Stimulated activated CD4-positive, alpha-beta T cell treated with anti-CD3 and anti-CD28 coated beads, Interleukin-2, amount 100 ng/mL, for 4 hours (primary cell): ENCODE measurements around the gene FITM2.

Experiments used
- DNase-seq: peaks from one replicate; pipeline ENCODE4 v3.0.0-alpha.2; 2020; ENCODE audit warnings: low read depth

The FITM2 gene

DNA sequence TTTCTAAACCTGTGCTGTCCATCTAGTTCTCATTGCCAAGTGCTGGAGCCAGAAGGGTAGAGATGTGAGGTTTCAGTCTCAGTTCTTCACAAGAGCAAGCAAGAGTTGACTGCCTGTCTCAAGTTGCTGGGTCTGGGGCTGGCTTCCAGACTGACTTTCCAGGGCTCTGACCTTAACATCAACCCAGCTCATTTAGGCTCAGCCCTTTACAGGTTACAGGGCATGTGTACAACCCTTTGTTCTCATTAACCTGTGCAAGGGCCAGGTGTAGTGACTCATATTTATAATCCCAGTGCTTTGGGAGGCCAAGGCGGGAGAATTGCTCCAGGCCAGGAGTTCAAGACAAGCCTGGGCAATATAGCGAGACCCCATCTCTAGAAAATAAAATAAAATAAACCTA lies 30.6 kb downstream of the FITM2 start:
- DNase-seq, result no peak

DNA sequence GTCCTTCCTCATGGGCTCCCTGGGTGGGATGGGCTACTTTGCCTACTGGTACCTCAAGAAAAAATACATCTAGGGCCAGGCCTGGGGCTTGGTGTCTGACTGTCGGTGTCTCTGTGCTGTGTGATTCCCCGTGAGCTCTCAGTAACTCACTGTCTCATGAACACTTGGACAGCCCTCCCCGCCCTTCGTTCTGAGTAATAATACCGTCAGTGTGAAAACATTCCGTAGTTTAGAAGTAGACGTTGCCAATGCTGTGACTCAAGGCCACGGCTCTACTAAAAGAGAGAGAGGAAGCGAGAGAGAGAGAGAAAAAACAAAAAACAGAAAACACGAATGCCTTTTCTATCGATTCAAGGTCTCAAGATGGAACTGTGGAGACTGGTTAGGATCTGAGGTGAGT lies 31.8 kb downstream of the FITM2 start:
- DNase-seq, result no peak

DNA sequence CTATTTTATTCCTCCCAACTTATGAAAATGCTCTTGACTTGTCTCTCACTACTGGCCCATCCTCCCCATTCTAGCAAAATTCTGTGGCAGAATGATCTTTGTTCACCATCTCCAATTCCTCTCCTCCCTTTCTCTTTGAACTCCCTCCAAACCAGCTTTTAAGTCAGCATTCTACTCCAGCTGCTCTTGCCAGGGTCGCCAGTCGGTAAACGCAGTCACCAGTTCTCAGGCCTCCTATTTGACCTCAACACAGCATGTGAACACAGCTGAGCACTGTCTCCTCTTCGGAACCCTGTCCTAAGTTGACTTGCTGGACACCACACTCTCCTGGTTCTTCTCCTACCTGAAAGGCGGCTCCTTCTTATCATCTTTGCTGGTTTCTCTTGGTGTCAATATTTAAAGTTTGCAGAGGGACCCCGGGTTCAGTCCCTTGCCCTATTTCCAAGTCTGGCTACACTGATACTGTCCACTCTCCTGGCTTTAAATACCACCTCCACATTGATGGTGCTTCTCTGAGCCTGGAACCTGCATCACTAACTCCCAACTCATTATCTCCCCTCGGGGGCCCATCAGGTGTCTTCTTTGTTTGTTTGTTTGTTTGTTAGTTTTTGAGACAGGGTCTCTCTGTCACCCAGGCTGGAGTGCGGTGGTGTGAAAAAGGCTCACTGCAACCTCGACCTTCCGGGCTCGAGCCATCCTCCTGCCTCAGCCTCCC lies 36.5 kb downstream of the FITM2 start:
- DNase-seq, result no peak

DNA sequence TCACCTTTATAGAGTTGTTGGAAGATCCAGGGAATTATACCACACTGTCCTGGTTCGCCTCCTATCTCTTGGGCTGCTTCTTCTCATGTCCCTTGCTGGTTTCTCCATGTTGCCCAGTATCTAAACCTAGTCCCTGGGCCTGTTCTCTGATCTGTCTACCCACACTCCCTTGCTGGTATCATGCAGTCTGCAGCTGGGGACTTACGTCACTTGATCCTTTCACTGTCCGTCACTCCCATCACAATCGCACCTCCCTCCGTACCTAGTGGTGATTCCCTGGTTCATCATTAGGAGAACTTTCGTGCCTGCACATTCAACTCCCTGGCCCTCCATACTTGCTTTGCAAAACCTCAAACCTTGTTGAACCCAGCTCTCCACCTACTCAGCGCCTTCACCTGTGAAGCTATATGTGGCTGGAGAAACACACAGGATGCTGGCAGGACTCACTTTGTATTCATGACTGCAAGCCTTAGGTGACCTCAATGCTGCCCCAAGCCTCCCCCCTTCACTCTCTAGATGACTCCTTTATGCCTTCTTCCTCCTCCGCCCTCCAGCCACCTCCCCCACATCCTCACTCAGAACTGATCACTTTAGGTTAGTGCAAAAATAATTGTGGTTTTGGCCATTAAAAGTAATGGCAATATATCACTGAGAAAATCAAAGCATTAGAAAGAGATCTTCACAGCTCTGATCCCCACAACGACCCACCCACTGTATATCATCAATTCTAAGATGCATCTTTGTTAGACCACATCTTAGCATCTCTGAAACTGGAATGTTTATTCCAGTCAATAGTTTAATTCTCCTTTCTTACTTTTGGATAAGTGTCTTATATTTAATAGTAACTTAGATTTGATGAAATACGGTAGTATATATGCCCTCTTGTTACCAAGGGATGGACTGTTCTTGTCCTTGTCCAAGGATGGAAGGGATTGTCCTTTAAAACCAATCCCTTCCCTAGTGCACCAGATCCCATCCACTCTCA lies 37.5 kb downstream of the FITM2 start:
- no peak for DNase-seq

DNA sequence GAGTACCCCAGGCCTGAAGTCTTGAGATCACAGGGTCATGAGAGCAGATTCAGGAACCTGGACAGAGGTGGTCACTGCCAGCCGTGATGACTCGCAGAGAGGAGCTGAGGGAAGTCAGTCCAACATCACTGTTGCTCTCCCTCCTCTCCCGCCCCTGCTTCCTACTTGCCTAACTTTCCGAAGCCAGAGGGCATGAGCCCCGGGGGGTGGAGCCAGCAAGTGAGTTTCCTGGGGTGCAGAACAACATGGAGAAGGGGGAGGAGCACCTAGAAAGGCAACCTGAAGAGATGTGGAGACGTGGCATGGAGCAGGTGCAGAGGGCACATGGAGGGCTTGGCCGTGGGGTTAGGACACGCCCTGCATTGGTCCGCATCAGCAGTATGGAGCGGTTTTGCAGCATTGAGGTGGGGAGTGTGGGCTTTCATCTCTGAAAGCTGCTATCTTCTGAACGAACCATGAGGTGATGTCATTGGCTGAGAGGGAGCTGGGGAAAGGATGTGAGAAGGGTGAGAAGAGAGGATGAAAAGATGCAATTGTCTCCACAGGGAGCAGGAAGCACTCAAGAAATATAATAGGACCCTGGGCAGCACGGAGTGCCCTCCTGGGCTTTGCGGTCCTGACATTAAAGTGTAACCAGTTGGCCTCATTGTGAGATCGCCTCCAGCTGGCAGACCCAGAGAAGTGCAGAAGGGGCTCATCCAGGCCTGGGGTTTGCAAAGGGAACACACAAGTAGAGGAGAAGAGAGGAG lies 38.9 kb downstream of the FITM2 start:
- no peak for DNase-seq

DNA sequence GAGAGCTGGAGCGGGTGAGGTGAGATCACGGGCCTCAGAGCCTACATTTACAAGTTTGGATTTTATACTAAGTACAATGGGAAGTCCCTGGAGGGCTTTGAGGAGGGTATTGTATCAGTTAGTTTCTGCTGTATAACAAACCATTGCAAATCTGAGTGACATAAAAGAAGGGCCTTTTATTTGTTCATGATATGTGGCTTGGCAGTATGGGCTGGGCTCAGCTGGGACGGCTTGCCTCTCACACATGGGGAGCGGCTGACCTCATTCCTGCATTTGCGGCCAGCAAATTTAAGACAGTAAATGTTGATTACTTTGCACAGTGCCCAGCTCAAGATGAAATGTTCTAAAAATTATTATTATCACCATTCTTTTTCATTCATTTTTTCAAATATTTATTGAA lies 42.2 kb downstream of the FITM2 start:
- DNase-seq, result no peak

DNA sequence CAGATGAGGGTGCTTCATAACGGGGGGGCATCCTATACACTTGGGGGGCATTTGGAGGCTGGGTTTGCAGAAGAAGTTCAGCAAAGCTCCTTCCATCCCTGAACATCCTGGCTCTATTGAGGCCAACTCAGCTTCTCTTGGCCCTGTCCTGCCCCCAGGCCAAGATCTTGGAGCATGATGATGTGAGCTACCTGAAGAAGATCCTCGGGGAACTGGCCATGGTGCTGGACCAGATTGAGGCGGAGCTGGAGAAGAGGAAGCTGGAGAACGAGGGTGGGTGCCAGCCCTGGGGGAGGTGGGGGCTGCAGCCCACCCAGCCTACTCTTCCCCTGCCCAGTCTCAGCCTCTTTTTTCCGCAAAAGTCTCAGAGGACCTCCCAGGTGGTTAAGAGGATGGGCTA lies 46.7 kb downstream of the FITM2 start:
- no peak for DNase-seq

DNA sequence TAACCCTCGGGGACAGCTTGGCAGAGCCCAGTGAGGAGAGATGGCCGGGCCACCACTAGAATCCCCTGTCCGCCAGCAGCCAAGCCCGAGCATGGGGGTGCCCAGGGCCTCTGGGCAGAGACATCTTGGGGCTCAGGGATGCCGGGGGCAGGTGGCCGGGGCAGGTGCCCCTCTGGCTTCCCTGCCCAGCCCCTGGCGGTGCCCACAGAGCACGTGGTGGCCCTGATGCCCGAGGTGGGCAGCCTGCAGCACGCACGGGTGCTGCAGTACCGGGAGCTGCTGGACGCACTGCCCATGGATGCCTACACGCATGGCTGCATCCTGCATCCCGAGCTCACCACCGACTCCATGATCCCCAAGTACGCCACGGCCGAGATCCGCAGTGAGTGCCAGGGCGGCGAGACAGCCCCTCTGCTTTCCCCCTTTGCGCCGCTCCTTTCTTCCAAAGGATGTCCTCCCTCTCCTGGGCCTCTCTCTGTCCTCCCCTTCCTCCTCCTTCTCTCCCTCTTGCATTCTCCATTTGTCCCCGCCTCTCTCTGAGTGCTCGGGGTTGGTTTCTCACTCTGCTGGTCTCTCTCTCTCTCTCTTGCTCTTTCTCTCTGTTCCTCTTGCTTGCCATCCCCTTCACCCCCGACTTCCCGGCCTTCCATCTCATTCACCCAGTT lies 52.6 kb downstream of the FITM2 start:
- DNase-seq, result no peak

DNA sequence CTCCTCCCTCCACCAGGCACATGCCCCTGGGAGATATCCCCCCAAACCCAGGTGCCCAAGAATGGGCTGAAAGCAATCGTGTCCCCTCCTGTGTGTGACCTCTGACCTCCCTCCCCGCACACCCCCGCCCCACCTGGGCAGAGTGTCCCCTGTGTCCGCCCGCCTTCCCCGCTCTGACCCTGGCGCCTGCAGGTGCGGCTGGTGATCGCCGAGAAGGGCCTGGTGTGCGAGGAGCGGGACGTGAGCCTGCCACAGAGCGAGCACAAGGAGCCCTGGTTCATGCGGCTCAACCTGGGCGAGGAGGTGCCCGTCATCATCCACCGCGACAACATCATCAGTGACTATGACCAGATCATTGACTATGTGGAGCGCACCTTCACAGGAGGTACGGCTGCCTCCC lies 54.0 kb downstream of the FITM2 start:
- no peak for DNase-seq

DNA sequence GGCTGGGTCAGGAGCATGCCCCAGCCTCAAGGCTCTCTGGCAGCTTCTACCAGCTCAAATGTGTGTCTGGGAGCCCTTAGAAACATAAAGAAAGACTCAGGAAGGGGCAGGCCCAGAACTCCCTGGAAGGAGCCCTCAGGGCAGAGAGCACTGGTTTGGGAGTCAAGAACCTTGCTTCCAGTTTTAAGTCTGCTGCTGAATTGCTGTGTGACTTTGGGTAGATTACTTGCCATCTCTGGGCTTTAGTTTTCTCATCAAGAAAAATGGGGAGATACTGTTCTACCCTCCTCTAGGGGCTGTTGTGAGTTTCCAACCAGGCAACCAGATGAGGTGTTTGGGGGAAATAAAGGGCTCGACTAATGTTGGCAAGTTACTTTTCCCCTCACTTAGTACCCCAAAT lies 55.1 kb downstream of the FITM2 start:
- DNase-seq, result no peak

DNA sequence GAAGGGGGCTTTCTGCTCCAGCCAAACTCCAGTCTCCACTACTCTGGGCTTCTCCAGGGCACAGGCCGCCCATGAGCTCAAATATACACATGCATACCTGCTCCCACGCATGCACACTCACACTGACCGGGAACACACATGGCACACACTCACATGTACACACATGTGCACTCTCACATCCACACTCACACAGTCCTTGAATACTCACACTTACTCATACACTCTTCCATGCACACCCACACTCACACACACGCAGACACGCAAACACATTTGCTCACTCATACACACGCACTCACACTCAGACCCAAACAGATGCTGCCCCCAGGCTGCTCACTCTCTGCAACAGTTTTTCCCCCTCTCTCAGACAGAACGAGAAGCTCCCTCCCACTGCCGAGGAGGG lies 56.9 kb downstream of the FITM2 start:
- no peak for DNase-seq

DNA sequence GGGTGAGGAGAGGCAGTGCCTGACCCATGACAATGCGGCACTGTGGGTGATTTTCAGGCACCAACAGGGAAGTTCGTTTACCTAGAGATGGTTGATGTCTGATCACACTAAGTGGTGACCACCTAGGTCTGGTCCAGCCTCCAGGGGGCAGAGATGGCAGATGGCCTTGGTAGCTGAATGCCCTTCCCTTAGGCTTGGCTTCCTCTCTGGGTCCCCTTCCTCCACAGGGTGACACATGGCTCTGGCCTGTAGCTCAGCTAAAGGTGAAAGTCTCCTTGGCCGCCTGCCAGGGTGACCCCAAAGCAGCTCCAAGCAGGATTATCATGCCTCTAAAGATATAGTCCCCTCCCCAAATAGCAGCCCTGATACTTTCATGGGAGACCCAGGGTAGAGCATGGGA lies 57.5 kb downstream of the FITM2 start:
- DNase-seq, result no peak
